NB4 (cell line): ENCODE measurements around the gene POLR3E.
"Not testable (repeated sequence)": the region's sequence is repeated elsewhere in the genome, so short reads cannot be mapped to it uniquely, and the experiment has no call there.

Experiments
- DNase-seq: peaks from one replicate; pipeline ENCODE4 v3.0.0; 2010; ENCODE audit warnings: low read depth
- H3K4me3 ChIP-seq: one replicate; pipeline ENCODE4 v1.5.1; 2011; ENCODE audit warnings: mild to moderate bottlenecking, low read depth, low read length, moderate library complexity
- CTCF ChIP-seq: IDR thresholded peaks from one replicate; pipeline ENCODE4 v1.5.1; 2012; ENCODE audit warnings: low read depth, low read length
- MYC ChIP-seq: IDR thresholded peaks from 2 replicates; pipeline ENCODE4 v1.6.1; 2011; ENCODE audit warnings: low read depth, low read length
- POLR2A ChIP-seq: IDR thresholded peaks from 2 replicates; pipeline ENCODE4 v1.6.1; 2011; ENCODE audit warnings: mild to moderate bottlenecking; ENCODE audit not compliant: insufficient read length; ENCODE audit errors: extremely low read depth
- TF ChIP-seq, protein P1 (sequence below): IDR thresholded peaks from 2 replicates; pipeline ENCODE4 v1.6.1; 2011; ENCODE audit warnings: low read depth, low read length

POLR3E gene

GRCh38 chr16:22358000-22358399, 60.8 kb downstream of the POLR3E start:
- TF ChIP-seq CTCF (no peak), MYC (no peak), POLR2A (no peak)
- TF ChIP-seq, protein P1, sequence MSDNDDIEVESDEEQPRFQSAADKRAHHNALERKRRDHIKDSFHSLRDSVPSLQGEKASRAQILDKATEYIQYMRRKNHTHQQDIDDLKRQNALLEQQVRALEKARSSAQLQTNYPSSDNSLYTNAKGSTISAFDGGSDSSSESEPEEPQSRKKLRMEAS, result no peak
- DNase-seq, result no peak
- no peak overlapping the region for H3K4me3 ChIP-seq

DNA sequence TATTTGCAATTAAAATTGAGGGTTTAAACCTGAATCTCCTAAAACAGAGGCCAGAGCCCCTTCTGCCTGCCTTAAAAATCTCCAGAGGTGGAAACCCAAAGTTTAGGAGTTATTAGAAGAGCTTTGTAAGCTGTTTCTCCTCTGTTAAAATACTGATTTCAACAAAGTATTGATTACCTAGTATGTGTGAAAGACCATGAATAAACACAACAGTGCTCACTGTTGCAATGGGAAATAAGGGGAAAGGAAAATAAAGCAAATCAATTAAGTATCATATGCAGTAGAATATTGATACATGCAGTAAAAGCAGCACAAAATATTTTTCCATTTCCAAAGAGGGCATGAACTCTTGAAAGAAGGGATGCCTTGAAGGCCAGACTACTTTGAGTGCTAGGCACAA, 62.5 kb downstream of the POLR3E start:
- no peak for TF ChIP-seq MYC
- TF ChIP-seq CTCF, result no peak
- TF ChIP-seq, protein P1, result no peak
- no peak for TF ChIP-seq POLR2A
- no peak overlapping the region for H3K4me3 ChIP-seq
- DNase-seq, result no peak

DNA sequence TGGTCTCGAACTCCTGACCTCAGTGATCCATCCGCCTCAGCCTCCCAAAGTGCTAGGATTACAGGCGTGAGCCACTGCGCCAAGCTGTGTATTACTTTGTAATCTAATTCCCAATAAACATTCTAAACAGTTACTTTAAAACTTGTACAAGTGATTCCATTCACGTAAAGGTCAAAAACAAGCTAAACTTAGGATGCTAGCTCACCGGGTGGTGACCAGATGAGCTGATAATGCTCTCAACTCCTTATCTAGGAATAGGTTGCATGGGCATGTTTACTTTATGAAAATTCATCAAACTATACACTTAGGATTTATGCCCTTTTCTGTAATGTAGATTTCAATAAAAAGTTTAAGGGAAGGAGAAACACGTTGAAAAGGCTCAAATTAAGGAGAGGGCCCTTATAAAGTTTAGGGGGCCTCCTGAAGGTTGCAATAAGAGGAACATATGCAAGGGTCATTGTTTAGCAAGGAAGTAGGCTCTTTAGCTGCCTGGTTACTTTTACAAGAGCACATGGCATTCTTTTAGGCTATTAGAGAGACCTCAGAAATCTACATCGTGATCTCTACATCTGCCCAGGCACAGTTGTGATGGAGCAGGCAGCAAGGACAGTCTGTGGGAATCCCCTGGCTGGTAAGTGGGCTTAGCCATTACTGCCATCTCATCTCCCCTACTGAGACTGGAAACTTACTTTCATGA, 63.9 kb downstream of the POLR3E start:
- TF ChIP-seq POLR2A (no peak), MYC (peak; percentile 87), CTCF (no peak)
- TF ChIP-seq, protein P1, result peak; percentile 94
- DNase-seq, result peak; percentile 42
- no peak overlapping the region for H3K4me3 ChIP-seq

DNA sequence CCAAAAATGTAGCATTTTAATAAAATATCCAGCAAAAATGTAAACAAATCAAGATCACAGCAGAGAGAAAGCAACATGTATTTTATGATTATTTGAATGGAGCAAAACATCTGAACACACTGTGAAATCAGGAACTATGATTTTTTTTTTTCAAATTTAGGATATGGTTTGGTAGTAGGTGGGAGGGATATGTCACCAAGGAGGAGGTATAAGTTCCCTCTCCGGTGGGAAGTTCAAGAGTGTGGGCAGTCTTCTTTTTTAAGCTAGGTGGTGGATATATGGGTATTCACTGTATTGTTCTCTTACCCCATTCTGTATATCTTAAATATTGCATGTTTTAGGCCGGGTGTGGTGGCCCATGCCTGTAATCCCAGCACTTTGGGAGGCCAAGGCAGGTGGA, 67.0 kb downstream of the POLR3E start:
- no peak for DNase-seq
- H3K4me3 ChIP-seq, result no peak overlapping the region
- TF ChIP-seq, protein P1, result no peak
- no peak for TF ChIP-seq POLR2A
- TF ChIP-seq MYC, result no peak
- TF ChIP-seq CTCF, result no peak

GRCh38 chr16:22366371-22366770, 69.2 kb downstream of the POLR3E start:
- no peak for DNase-seq
- TF ChIP-seq, protein P1, result no peak
- TF ChIP-seq CTCF, result no peak
- TF ChIP-seq MYC, result no peak
- TF ChIP-seq POLR2A, result no peak
- no peak overlapping the region for H3K4me3 ChIP-seq

GRCh38 chr16:22366889-22367288, 69.7 kb downstream of the POLR3E start:
- TF ChIP-seq, protein P1, result no peak
- TF ChIP-seq CTCF (no peak), POLR2A (no peak), MYC (no peak)
- no peak for DNase-seq
- no peak overlapping the region for H3K4me3 ChIP-seq

GRCh38 chr16:22368200-22368826, 71.1 kb downstream of the POLR3E start:
- not testable (repeated sequence) for DNase-seq, H3K4me3 ChIP-seq
